ENCODE results near the gene HABP4.
A peak's percentile ranks its signal among the peaks of the same experiment; 100 is the strongest.

The HABP4 gene

DNA sequence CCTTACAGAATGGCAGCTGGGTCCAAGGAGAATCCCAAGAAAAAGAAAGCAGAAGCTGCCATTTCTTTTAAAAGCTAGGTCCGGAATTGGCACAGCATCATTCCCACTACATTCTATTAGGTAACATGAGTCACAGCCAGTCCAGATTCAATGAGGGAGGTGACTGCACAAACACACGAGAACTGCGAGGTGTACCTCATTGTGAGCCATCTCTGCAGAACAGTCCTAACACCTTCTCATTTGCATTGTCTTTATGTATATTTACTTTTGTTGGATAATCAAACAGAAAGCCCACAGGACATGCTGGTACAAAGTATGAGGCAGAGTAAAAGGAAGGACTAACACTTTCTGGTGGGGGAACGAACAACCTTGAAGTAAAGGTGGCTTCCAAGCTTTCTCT, 14.6 kb upstream of the HABP4 start:
- no peak for DNase-seq (ENCODE audit: low read depth)

DNA sequence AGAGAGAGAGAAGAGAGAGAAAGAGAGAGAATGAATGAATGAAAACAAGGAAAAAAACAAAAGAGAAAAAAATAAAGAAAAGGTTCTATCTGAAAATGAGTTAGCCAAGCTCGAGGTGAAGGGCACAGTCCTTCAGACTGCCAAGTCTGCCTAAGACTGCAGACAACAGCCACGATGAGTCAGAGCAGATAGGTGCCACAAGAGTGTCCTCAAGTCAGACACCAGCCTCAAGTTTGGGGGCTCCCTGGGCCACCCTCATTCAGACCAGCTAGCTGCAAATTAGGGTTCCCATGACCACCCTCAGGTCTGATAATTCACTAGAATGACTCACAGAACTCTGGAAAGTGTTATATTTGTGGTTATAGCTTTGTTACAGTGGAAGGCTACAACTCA, 13.9 kb upstream of the HABP4 start:
- no peak for DNase-seq (ENCODE audit: low read depth)

DNA sequence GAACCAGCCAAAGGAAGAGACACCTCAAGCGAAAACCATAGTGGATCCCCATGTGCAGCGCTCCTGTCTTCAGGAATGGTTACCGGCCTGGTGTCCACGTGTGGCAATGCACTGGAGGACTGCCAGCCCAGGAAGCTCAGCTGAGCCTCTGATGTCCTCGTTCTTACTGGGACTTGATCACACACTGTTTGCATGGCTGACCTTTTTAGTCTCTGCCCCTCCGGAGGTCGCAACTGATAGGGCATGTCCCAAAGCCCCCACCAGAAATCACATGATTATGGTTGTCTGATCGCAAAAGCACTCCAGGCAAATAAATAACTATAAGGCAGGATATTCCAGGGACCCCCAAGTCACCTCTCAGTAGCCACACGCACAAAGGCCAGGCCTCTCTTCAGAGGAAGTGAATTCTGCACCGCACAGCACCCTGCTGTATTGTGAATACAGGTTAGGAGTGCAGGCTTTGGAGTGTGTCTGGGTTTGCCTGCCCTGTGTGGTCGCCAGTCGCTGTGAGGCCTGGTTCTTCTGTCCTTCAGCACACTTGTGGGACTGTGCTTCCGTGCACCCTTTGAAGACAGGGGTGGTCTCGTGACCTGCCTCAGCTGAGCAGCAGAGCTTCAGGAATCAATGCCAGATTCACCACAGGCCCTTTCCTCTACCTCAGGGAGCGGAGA, 13.4 kb upstream of the HABP4 start:
- no peak for DNase-seq (ENCODE audit: low read depth)

DNA sequence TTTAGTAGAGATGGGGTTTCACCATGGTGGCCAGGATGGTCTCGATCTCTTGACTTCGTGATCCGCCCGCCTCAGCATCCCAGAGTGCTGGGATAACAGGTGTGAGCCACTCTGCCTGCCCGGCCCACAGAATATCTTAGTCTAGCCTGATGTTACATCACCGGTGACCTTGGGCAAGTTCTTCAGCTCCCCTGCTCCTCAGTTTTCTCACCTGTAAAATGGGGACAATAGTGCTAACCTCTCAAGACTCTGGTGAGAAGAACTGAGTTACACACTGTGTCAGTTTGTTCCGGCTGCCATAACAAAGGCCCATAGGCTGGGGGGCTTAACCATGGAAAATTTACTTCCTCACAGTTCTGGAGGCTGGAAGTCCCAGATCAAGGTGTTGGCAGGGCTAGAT, 12.5 kb upstream of the HABP4 start:
- no peak for DNase-seq (ENCODE audit: low read depth)

DNA sequence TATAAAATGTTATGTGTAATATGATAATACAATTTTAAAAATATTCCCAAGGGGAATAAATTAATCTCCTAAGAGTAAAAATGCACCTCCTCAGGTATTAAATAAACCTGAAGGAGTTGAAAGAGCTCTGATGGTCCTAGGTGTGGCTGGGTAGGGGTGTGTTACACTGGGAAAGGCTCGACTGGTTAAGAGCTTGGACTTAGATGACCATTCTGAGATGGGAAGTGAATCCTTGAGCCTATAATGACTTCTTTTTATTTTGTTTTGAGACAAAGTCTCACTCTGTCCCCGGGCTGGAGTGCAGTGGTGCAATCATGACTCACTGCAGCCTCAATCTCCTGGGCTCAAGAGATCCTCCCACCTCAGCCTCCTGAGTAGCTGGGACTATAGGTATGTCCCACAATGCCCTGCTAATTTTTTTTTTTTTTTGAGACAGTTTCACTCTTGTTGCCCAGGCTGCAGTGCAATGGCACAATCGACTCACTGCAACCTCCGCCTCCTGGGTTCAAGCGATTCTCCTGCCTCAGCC, 9.2 kb upstream of the HABP4 start:
- no peak for DNase-seq (ENCODE audit: low read depth)

DNA sequence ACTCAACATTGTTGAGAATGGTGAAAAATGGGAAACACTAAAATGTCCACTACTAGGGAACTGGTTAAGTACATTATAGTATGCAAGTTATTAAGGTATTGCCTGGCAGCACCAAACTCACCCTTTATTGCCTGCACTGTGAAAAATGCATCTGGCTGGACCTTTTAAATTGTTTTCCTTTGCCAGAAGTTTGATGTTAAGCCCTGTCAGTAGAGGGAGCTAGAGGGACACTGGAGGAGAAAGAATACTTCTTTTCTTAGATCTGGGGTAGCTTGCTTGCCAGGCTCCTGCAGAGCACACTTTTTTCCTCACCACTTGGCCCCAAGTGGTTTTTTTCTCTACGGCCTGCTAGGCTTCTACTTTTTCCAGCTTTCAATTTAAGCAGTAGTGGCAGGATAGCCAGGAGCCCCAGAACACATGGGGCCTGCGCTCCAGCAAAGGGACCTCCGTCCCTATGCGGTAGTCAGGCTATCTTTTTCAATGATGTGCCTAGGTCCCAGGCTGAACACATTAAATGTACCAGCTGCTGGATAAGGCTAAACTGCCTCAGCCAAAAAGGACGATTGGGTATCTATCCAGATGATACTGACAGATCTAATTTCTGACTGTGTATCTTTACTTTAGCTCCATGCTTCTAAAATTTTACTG, 8.0 kb upstream of the HABP4 start:
- peak; percentile 24 for DNase-seq (ENCODE audit: low read depth)

DNA sequence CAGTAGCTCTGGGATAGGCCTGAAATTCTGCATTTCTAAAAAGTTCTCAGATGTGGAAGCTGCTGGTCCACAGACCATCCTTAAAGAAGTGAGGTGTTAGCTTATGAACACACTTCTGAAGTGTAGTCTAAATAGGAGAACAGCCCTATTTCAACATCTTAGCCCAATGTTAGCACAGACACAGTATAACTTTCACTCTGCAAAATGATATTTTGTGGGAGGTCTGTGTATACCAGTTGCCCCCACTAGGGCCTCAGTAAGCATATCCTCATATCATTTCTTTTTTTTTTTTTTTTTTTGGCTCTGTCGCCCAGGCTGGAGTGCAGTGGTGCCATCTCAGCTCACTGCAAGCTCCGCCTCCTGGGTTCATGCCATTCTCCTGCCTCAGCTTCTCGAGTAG, 7.5 kb upstream of the HABP4 start:
- DNase-seq (ENCODE audit: low read depth) = peak; percentile 49

DNA sequence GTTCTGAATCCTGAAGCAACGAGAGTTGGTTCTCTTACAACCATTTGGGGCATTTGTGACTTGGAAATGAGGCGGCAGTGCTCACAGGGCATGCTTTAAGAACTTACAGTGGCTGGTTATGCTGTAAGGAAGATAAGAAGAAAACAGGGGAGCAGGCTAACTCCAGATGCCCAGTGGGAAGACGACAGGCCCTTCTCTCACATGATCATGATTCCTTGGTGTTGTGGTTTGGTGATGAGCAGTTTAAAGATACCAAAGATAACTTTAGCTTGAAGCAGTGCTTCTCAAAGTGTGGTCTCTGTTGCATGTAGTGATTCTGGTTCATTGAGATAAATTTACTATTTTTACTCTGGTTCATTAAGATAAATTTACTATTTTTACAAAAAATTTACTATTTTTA, 2.6 kb upstream of the HABP4 start:
- no peak for DNase-seq (ENCODE audit: low read depth)

DNA sequence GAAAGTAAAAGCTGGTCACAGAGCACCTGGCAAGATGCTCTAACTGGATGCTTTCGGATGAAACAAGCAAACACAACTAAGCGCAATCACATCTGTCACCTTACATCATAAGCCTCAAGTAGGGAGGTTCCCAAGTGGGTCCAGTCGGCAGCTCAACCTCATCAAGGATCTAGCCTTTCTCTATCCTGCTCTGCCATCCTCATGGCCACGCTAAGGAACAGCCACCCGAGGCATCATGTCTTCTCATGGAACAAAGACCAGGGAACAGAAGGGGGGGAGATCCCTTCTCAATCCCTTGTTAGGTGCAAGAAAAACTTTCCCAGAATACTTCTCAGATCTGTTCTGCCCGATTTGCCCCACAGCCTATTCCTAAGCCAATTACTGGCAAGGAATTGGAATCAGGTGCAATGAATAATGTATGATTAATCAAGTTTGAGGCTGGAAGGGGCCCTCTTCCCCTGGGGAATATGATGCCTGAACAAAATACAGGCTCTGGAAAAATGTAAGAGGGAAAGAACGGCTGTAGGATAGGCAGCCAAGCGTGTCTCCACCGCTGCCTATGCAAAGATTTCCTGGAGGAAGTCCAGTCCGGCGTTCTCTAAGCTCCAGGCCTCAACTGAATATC, 1.3 kb upstream of the HABP4 start:
- no peak for DNase-seq (ENCODE audit: low read depth)

DNA sequence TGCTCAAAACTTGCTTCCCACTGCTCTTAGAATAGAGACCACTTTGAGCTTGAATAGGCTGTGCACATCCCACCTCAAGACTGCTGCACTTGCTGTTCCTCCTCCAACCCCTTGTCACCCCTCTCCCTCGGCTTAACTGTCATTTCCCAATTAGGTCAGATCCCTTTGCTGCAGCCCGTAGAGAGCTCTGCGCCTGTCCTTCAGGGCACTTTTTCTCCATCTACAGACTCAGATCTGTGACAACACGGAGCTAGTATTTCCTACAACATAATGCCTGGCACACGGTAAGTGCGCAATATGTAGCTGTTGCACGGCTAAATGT, 485 bp upstream of the HABP4 start:
- DNase-seq (ENCODE audit: low read depth) = peak; percentile 9

DNA sequence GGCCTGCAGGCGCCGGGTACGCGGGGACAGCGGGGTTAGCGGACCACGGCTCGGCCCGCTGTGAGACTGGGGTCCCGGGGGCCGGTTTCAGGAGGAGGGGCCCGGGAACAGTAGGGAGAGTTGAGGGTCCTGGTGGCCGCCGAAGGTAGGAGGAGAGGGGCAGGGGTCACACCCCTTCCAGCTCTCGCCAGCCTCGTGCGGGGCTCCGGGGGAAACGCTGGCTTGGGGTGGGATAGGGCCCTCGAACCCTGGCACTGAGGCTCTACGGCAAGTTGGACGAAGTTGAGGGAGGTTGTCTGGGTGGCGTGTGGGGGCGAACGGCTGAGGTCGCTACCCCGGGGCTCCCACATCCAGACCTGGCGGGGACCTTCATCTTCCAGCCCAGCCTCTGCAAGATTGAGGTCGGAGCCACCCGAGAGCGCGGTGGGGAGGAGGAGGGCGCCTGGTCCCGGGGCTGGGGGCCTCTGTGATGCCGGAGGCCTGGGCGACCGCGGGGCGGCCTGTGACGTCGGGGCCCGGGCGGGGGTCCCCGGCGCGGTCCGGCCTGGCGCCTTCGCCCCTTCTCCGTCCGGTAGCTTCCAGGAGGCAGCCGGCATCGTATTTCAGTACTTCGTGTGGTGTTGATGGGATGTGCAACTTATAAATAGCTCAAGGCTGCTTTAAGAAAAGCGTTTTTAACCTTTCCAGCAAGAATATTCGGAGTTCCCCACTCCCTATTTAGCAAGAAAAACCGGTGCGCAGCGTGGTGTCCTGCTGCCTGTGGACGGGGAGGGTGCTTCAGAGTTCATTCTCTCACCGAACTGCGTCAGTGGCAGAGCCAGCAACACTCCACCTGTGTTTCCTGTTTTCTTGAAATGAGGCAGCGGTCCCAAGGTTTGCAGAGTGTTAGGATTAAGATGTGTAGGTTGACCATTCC, 902 bp downstream of the HABP4 start:
- peak; percentile 11 for DNase-seq (ENCODE audit: low read depth)

DNA sequence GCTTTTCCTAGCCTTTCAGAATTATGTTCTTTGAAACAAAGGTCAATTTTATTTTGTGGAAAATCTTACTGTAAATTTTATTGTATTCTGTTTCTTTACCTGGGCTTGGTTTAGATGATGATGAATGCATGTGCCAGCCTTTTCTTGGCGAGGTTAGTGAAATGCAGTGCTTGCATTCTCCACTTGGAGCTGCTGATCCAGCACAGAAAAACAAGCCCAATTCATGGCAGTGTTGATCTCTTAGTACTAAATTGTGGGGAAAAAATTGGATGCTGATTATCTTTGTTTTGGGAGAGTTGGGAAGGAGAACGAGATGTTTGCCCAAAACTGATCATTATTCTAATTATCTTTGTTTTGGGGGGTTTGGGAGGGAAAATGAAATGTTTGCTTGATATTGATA, 3.7 kb downstream of the HABP4 start:
- peak; percentile 56 for DNase-seq (ENCODE audit: low read depth)

DNA sequence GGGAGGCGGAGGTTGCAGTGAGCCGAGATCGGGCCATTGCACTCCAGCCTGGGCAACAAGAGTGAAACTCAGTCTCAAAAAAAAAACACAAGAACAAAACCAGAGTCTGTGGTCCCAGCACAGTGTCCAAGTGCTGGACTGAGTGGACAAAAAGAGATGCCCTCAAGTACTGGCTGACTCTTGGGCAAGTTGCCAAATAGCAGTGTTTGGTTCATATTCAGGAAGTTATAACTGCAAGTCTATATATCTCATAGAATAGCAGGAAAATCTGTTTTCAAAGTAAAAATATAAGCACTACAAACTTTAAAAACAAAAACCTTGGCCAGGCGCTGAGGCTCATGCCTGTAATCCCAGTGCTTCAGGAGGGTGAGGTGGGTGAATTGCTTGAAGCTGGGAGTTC, 7.3 kb downstream of the HABP4 start:
- DNase-seq (ENCODE audit: low read depth) = no peak

DNA sequence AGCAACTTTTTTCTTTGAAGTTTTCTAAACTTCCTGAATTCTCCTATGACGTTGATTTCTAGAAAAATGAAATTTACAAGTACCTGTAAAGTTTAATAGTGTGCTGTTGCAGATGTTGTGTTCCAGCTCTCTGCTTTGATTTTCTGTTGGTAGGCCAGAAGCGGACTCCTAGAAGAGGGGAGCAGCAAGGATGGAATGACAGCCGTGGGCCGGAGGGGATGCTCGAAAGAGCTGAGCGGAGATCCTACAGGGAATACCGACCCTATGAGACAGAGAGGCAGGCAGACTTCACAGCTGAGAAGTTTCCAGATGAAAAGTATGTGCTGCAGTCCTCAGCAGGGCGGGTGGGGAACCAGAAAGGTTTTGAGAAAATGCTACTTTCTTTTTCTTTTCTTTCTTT, 8.3 kb downstream of the HABP4 start:
- DNase-seq (ENCODE audit: low read depth) = no peak

DNA sequence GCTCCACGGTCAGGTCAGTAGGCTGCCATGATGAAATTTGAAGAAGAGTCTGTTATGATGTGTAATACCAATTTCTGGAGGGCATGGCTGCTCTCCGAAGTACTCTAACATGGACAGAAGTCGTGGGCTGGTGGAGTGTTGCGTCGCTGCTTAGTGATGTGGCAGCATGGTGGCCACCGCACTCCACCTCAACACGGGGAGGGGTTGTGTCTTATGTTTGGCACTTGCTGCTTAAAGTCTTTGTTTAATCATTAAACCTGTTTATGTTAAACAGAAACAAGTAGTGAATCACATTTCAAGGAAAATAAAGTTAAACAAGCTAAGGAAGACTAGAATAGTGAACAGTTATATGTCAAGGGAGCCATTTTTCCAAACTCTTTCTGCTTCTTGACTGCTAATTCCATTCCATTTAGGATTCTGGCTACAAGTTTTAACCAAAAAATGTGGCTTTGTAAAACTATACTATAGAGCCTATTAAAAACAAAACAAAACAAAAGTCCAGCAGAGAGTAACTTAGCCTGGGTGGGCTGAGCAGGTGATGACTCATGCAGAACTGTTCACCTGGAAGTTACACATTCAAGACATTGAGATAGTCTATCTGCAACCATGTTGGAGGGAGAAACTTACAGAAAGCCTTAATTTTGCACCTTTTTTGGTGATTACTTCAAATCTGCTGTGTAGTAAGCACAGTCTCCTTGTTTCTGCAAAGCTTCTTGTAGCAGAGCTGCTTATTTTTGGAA, 9.5 kb downstream of the HABP4 start:
- DNase-seq (ENCODE audit: low read depth) = no peak

DNA sequence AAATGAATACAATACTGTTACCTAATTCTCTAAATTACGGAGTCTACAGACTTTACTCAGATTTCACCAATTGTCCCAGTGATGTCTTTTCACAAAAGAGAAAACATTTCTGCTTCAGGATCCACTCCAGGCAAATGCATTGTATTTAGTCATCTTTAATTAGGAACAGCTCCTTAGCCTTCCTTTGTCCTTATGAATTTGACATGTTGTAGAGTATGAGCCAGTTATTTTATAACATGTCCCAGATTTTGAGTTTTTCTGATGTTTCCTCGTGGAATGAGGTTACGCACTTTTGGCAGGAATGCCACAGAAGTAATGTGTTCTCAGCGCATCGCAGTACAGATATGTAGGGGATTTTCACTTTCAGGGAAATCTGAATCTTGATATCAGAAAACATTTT, 10.5 kb downstream of the HABP4 start:
- DNase-seq (ENCODE audit: low read depth) = peak; percentile 75

DNA sequence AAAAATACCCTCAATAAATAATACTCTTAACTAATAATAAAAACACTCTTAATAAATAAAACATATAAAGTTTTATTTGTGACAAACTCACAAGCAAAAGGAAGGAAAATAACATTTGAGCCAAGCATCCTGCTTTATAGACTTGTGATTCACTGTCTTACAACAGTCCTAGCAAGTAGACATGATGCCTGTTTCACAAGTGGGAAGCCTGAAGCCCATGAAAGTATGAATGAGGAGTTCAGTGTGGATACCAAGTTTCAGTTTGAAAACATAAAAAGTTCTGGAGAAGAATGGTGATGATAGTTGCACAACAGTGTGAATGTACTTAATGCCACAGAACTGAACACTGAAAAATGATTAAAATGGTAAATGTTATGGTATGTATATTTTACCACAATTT, 10.9 kb downstream of the HABP4 start:
- peak; percentile 74 for DNase-seq (ENCODE audit: low read depth)

DNA sequence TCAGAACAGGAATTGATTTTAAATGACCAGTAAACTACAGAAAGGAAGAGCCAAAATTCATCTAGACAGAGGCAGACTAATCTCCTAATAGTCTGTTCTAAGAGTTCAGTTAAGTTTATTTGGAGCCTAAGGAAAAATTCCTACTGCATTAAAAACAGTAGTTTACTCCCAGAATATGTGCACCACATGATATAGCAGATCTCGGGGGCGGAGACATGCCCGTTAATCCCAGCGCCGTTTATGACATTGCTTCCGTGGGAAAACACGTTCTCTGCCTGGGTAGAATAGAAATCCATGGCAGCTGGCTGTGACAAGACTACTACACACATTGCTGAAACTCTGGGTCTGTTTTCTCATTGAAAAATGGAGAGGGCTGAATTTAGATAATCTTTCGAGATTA, 11.4 kb downstream of the HABP4 start:
- DNase-seq (ENCODE audit: low read depth) = no peak

DNA sequence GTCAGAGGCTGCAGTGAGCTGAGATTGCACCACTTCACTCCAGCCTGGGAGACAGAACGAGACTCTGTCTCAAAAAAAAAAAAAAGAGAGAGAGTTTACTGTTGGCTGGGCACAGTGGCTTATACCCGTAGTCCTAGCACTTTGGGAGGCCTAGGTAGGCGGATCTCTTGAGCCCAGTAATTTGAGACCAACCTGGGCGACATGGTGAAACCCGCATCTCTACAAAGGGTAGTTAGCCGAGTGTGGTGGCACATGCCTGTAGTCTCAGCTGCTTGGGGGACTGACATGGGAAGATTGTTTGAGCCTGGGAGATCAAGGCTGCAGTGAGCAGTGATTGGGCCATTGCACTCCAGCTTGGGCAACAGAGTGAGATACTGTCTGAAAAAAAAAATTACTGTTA, 12.6 kb downstream of the HABP4 start:
- DNase-seq (ENCODE audit: low read depth) = no peak

DNA sequence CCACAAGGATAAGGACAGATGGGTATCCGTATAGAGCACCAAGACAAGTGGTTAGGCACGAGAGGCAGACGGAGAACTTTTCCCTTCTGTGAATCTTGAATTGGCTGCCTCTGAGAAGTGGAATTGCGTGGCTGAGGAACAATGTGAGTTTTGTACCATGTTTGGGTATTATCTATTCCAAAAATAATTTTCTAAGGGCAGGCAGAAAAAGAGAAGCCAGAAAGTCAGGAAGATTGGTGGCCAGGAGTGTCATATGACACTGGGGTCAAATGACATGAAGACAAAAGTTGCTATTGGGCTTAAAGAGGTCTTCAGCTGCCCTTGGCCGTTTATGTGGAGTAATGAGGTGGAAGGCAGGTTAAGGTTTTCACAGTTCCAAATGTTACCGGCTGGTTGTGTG, 14.5 kb downstream of the HABP4 start:
- DNase-seq (ENCODE audit: low read depth) = no peak

DNA sequence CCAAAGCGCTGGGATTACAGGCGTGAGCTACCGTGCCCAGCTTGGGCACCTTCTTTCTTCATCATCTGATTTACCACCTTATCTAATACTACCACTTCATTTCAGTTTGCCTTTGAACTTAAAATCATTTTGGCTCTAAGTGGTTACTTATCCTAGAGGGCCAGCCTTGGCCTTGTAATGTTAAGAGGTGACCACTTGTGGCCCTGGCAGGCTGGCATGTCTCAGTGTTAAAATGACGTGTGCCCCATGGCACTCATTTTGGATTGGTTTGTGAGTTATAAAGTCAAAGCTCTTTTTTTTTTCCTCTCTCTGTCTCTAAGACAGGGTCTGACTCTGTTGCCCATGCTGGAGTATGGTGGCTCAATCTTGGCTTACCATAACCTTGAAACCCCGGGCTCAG, 17.8 kb downstream of the HABP4 start:
- DNase-seq (ENCODE audit: low read depth) = no peak

DNA sequence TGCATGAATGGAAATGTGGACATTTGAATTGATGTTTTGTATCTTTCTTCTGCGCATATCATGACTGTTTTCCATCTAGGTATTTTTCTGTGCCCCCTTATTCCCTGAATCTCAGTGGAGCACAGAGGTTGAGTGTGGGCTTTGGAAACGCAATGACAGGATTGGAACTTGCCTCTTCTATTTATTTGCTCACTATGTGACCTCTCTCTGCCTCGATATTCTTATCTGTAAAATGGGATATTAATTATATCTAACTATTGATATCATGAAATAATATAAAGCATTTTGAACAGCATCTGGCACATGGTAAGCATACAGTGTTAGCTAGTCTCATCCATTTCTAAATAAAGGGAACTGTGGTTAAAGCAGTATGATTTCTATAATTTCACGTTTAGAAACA, 26.0 kb downstream of the HABP4 start:
- DNase-seq (ENCODE audit: low read depth) = no peak
